ENCODE measurements around the gene DLG5.

- no peak for TF ChIP-seq CTCF (IDR thresholded peaks at IDR 0.05)
- no peak for TF ChIP-seq POLR2A (IDR thresholded peaks at IDR 0.05)
- no peak for TF ChIP-seq POLR2AphosphoS5 (IDR thresholded peaks at IDR 0.05)
Observed at GRCh38 chr10:77919713-77920108, 6.8 kb downstream of the DLG5 start.

All from suprapubic skin (tissue), 4 donors.